HG03575 (cell line): ENCODE data around the gene RTRAF.

Source experiments
- ATAC-seq: cut with Tn5 transposase; IDR thresholded peaks from one replicate; pipeline ENCODE4 v1.9.1; 2021; ENCODE audit not compliant: unreplicated experiment, insufficient number of reproducible peaks, low FRiP score; ENCODE audit errors: extremely low read depth

The RTRAF gene

DNA sequence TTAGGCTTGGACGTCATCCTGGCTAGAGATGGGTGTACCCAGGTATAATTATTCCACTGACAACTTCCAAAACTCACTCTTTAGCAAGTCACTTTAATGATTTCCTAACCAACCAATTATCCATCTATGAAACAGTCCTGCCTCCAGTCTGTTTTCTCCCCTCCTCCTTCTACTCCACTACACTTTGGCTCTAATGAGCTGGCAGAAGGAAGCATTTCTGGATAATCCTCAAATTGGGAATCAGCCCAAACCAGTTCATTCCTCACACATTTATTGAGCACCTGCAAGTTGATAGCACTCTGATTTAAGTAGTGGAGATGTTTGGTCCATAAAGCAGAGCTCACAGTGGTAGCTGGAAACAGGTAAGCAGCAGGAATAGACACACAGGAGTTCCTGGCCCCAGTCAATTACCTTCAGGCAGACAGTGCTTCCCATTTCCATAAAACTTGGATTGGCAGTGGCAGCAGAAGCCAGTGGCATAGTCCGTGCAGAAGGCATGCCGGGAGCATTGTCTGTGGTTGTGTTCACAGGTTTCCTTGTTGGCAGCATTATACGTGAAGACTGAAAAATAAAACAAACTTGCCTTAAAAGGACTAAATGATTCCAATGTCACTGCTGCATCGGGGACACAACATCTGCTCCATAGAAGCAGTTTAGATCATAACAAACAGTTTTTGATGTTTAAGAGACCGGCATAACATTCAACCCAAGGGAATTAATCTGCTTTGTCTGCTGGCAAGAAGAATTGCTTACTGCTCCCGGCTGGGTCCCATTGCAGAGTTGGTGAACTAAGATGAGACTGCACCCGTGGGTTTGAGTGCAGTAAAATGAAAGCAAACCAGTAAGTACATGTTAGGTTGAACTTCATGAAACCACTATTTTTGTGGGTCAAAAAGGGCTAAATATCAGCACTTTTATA, 53.3 kb downstream of the RTRAF start:
- ATAC-seq, result no peak

GRCh38 chr14:52043690-52044089, 54.3 kb downstream of the RTRAF start:
- no peak for ATAC-seq

DNA sequence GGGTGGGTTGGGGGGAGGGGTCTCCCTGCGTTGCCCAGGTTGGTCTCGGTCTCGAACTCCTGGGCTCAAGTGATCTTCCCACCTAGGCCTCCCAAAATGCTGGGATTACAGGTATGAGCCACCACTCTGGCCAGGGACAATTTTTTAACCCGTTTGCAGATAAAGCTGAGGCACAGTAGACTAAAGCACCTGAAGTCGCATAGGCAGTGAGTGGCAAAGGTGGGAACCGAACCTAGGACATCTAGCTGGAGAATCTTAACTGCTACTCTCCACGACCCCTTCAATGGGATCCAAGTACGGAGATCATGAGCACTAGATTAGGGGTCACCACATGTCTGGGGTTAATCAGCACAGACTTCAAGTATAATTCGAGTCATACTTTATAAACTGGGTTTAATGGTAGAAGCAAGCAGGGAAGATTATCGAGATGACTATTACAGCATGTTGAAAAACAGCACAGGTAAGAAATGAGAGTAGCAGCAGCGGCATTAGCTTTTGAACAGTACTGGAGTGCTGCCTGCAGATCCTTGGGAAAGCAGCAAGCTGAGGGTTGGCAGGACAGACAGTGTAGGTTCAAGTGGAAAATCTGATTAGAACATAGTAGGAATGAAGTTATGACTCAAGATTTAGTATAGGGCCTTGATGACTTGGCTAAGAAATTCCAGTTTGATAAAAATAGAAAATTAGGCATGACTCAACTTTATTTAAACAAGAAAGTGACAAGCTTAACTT, 55.6 kb downstream of the RTRAF start:
- no peak for ATAC-seq

DNA sequence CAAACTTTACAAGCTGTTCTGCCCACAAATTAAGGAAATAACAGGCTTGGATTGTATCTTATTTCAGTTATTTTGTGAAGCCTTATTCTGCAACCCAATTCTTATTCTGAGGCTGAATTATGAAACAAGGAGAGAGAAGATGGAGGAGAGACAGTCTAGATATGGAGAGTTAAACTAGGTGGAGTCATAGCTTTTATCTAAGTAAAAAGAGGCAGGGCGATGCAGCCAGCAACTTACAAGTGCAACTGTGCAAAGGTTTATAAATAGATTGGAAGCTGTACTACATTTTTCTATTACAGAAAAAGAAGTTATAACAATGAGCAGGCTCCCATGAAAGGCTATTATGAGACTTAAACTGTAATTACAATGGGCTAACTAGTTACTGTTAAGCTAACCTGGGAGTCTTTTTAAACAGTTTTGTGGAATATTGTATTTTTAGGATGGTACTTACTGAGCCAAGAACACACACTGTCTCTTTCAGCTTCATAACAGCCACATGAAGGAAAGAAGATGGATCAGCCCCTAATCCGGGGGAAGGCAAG, 57.1 kb downstream of the RTRAF start:
- no peak for ATAC-seq

- no peak for ATAC-seq
These were observed 58.8 kb downstream of the RTRAF start for GRCh38 chr14:52048116-52048515.

DNA sequence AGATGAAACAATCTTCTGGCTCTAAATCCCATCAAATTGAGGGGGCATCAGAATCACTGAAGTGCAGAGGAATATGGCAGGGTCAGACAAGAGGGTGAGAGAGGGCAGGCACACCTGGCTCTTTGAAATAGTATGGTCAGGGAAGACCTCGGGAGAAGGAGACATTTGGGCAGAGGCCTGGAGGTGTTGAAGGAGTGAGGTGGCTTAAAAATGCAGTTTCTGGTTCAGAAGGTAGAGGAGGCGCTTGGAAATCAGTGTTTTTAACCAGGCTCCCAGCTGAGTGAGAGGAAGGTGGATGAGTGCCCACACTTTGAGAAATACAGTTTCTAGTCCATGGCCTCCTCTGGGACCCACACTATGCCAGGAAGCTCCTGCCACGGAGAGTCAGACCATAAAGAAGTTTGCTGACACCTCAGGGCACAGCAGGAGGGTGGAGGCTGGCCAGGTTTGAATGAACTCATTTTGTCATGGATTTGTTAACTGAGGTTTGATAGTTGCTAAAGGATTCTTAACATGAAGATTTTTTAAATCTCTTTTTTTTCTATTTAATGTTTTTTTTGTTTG, 59.4 kb downstream of the RTRAF start:
- ATAC-seq, result no peak

DNA sequence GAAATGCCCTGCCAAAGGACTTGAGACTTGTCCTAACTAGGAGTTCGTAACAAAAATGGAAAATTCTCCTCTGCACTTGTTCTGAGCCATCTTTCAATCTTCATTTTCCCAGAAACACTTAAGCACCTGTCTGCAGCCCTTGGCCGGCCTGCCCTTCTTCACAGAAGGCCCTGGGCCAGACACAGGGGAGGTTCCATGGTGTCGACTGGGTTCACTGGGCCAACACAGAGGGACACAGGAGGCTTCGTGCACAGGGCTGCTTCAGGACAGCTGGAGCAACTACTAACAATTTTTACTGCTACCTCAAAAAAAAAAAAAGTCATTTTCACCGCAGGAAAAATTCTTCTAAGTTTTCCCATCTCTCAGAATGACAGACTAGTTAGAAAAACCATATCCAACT, 59.9 kb downstream of the RTRAF start:
- no peak for ATAC-seq

- ATAC-seq, result no peak
These were observed 60.6 kb downstream of the RTRAF start for GRCh38 chr14:52049721-52050588.

GRCh38 chr14:52051251-52051650, 61.9 kb downstream of the RTRAF start:
- ATAC-seq, result no peak

- no peak for ATAC-seq
These were observed 62.5 kb downstream of the RTRAF start for GRCh38 chr14:52051871-52052270.

- ATAC-seq, result no peak
These were observed 63.1 kb downstream of the RTRAF start for GRCh38 chr14:52052288-52052943.

DNA sequence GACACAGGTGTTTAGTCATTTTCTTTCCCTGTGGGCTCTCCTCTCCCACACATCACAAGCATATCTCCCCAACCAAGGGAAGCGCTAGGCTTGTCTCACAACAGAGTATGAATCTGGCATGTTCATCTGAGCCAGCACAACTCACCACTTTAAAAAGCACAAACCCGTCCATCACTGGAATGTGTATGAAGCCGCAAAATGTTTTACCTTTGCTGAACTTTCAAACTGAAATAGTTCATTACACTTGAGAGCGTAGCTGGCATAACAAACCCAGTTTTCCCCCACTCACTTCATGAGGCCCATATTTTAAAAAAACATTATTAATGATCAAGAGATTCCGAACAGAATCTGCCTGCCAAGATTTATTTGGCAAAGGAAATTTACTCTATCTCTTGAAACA, 63.7 kb downstream of the RTRAF start:
- ATAC-seq, result no peak

DNA sequence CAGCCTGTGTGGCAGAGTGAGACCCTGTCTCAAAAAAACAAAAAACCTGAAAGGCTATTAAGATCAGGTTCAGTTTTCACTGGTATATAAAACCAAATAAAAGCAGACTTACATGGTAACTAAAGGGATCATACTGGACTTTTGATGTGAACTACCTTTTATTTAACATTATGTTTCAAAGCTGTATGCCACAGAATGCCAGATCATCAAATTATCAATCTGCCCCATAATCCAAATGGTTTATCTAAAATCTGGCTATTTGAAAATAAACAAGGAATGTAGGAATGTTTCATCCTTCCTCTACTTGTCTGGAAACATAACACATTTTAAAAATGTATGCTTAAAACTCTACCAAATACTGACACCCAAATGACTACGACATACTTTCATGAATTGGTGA, 65.3 kb downstream of the RTRAF start:
- ATAC-seq, result no peak

GRCh38 chr14:52055167-52055566, 65.8 kb downstream of the RTRAF start:
- ATAC-seq, result no peak

- ATAC-seq, result no peak
These were observed 69.0 kb downstream of the RTRAF start for GRCh38 chr14:52058341-52058740.

DNA sequence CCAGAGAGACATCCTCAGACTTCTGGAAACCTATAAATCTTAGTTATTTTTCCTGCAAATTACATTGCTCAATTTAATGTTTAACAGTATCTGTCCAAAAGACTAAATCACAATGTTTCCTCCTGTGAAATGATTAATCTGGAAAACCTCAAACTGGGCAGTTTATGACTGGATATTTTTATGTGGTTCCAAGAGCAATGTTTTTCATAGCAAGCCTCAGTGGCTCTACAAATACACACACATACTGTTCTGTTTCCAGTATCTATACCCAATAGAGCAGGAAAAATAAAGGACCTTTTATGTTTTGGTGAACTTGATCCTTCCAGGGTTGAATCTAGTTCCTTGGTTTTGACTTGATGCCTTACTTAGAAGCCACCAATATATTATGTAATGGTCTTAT, 70.3 kb downstream of the RTRAF start:
- ATAC-seq, result no peak

GRCh38 chr14:52060080-52060479, 70.7 kb downstream of the RTRAF start:
- ATAC-seq, result no peak
